Epidermal melanocyte (primary cell): Measurements from ENCODE around the gene ACBD4.
A peak's percentile ranks its signal among the peaks of the same experiment; 100 is the strongest.

Experiments used
- DNase-seq: peaks from one replicate; pipeline ENCODE4 v3.0.0; 2011; ENCODE audit warnings: low spot score; ENCODE audit not compliant: insufficient read length

The ACBD4 gene

DNA sequence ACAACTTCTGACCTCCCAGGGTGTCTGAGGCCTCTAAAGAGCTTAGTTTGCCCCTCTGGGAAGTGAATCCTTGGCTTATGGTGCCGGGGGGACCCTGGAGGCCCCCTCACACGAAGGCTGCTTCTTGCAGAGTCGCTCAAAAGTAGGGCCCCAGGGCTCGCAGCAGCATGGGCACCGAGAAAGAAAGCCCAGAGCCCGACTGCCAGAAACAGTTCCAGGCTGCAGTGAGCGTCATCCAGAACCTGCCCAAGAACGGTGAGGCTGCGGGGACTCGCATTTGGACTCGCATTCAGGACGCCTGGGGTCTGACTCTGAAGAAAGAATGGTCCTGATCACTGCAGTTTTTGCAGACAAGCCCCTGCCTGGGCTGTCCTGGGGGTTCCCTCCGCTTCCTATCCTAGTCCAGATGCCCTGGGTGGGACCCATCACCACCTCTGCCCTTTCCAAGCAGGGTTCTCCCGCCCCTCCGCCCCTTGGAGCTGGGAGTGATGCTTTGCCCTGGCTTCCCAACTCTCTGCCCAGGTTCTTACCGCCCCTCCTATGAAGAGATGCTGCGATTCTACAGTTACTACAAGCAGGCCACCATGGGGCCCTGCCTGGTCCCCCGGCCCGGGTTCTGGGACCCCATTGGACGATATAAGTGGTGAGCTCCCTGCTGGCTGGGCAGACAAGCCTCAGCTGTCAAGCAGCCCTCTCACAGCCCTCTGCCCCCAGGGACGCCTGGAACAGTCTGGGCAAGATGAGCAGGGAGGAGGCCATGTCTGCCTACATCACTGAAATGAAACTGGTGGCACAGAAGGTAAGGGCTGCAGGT is 698 bp downstream of the ACBD4 start:
- no peak for DNase-seq

DNA sequence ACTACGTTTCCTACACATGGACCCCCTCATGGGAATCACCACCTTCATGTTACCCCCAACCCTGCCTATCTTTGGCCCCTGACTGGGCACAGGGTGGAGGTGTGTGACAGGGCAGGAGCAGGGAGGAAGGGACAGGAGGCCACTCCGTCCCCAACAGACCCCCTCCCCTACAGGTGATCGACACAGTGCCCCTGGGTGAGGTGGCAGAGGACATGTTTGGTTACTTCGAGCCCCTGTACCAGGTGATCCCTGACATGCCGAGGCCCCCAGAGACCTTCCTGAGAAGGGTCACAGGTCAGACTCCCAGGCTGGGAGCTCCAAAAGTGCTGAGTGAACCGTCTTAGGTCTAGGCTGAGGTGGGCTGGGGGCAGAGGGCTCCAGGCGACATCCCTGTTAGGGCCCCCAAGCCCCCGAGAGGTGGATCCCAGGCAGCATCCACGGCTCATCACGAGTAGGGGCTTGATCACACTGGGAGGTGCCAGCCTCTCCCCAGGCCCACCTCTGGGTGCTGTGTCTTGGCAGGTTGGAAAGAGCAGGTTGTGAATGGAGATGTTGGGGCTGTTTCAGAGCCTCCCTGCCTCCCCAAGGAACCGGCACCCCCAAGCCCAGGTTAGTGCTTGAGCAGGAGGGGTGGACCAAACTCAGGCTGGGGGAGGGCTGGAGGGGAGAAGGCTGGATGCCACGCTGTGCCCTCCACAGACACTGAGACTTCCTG is 1.5 kb downstream of the ACBD4 start:
- DNase-seq: no peak

DNA sequence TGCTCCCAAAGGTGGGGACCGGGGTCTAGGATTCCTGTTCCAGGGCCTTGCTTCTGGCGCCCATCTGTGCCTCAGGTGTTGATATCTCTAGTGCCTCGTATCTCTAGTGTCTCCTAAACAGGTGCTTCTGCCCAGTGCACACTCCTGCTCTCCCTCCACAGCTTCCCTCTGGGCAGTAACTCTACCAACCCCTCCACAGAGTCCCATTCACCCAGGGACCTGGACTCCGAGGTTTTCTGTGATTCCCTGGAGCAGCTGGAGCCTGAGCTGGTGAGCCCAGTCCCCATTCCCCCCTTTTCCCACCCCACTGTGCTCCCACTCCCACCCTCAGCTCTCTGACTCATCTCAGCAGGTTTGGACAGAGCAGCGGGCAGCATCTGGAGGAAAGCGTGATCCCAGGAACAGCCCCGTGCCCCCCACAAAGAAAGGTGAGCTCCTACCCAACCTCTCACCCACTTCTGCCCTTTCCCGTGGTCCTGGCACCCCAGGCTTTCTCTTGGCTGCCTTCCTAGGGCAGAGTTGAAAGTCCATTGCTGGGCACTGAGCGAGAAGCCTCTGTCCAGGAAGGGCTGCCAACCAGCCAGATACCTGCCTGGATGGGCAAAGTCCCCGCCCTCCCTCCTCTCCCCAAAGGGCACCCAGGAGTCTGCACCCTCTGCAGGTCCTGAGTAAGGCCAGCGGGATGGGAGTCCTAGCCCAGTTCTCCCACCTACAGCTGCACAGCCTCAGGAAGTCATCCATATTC is 2.2 kb downstream of the ACBD4 start:
- no peak for DNase-seq

DNA sequence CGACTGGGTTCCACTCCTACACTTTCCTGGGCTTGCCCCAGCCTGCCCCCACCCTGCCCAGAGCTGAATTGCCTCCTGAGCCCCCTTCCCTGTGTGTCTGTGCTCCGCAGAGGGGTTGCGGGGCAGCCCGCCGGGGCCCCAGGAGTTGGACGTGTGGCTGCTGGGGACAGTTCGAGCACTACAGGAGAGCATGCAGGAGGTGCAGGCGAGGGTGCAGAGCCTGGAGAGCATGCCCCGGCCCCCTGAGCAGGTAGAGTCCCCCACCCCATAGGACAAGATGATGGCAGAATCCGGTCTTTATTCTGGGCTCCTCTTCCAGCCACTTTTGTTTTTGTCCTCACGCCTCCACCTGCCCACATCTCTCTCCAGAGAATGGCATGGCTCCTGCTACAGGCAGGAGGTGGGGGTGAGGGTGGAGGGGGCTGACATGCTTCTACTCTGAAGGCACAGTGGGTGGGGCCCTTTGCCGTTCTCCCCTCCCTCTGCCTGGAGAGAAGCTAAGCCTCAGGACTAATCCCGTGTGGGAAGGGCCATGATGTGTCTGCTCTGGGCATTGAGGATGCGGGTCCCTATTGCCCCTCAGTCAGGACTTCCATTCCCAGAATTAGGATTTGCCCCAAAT is 3.5 kb downstream of the ACBD4 start:
- no peak for DNase-seq

DNA sequence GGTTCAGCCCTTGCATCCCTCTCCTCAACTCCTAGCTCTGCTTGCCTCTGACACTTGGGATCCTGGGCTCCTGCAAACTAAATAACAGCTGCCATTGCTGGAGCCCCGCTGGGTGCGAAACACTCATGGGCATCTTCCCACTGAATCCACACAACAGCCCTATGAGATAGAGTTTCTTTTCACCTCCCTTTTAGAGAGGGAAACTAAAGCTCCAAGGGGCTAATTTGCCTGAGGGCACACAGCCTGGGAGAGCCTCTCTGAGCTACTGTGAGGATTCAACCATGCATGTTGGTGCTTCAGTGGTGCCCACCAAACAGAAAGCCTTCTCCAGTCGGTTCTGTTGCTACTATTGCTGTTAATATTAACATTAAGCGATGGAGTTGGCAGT is 4.0 kb downstream of the ACBD4 start:
- no peak for DNase-seq

DNA sequence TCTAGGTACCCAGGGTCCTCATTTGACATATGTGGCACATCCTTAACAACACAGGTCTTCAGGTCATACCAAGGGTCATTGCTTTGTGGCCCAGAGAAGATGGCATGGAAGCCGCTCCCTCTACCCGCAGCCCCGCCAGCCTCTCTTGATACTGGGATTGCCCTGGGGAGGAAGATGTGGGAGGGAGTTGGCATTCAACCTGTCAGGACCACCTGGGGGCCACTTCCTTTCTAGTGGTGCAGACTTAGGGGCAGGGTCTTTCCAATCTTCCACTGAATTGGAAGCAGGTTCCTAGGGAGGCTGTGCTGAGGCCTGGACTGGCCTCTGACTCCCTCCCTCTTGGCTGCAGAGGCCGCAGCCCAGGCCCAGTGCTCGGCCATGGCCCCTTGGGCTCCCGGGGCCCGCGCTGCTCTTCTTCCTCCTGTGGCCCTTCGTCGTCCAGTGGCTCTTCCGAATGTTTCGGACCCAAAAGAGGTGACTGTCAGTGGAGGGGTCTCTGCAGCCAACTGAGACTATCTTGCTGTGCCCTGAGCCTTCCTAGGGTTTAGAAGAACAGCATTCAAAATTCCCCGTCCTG is 7.7 kb downstream of the ACBD4 start:
- DNase-seq: no peak

DNA sequence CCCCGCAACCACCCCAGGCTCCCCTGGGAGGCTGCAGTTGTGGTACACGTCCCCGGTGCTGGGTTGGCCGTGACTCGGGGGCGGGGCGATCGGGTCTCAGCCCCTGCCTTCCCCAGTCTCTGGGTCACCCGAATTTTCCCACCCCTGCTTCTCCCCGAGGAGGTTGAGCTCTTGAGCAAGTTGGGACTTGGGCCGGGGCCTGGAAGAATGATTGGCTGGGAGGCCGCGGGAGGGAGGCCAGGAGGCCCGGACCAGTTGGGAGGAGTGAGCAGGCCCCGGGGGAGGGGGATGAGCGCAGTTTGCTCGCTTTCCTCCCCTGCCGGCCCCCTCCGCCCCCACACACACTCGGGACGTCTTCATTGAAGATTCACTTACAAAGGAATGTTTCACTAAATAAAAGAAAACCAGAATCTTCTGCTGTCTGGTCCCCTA is 8.3 kb downstream of the ACBD4 start:
- peak; percentile 78 for DNase-seq

DNA sequence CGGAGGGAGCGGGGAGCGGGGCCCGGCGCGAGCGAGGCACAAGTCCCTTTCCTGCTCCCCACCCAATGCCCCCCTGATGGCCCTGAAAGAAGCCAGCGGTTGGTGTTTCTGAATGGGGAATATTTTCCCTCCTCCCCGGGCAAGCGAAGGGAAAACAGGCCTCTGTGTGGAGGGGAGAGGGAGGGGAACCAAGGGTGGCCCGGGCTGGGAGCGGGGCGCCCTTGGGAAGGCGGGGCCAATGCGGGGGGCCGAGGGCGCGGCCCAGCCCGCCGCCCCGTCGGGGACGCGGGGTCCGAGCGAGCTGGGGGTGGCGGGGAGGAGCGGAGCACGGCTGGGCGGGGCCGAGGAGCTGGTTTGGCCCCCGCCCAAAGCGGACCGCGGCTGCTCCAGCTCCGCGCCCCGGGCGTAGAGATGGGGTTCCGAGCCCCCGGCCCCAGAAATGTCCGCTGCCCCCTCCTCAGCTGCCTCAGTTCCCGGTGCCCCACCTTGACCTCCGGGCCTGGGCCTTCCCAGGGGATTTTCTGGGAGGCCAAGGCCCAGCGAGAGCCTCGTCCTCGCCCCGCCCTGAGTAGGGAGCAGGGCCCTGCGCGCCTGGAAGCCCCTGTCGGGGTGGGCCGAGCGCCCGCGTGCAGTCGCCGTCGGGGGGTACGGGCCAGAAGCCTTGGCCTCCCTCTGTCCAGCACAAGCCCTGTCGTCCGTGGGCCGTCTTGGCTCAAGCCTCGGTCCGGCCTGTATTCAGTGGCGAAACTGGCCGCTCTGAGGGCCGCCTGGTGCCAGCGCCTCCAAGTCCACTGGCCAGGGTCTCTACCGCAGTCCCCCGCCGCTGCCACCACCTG is 8.9 kb downstream of the ACBD4 start:
- no peak for DNase-seq

DNA sequence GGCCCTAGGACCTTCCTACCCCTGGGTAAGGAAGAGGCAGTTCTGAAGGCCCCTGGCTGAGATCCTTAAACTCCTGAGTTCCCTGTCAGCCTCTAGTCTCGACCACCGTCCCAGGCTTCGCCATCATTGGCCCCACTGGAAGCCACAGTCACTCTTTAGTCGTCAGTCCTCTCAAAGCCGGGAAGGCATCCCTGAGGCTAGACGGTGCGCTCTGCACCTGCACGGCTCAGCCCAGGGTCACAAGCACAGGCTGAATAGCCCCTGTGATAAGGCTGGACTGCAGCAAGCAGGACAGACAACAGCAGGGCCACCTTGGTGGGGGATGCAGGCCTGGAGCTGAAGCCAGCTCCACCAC is 9.5 kb downstream of the ACBD4 start:
- no peak for DNase-seq

DNA sequence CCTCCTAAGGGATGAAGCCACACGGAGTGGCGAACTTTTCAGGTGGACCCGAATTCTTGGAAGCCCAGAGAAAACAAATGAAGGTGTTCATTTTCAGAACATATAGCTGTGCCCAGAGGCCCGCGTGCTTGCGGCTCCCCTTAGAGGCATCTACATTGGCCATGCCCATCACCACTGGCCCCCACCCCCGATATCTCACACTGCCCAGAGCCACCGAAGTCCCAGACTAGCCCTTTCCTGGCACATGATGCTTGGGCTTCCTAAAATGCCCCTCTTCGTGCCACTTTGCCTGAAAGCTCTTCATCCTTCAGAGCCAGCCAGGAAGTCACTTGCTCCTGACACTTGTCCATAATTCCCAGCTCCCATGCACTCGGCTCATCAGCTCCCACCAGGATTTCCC is 10.7 kb downstream of the ACBD4 start:
- DNase-seq: no peak

DNA sequence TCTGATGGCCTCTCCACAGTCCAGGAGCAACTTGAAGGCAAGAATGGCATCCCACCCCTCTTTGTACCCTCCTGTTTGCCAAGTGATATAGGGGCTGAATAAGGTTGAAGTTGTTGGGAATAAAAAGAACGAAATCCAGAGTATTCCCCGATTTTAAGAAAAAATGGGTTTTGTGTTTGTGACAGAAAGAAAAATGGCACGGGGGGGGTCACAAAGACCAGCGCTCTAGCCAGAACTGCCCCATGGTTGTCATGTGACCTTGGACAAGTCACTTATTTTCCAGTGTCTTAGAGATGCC is 11.1 kb downstream of the ACBD4 start:
- DNase-seq: no peak

DNA sequence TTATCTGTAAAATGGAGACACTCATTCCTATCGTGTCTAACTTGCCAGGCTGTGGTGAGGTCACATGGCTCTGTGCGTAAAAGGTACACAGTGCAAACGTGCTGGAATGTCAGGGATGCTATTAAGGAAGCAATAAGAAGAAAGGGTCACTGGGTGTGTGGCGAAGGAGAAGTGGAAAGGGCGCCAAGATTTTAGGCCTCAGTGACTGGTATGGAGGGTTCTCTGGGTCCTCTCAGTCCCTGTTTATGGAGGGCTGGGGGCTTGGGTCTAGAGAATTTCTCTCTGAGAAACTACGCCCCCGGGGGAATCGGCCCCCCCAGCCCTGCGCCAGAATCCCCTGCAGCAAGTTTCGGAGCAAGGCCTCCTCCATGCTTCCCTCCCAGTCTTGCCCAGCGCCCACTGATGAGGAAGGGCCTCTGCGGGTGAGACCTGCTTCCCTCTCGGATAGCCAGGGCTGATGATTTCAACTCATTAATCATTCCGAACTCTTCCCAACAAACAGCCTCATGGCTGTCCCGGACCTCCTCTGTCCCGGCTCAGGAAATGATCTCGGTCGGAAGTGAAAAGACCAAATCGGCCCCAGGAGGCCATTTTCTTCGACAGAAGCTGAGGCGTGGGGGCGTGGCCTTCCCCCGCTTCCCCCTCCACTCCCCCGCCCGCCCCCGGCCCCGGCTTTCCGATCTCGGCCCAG is 11.5 kb downstream of the ACBD4 start:
- DNase-seq: no peak

DNA sequence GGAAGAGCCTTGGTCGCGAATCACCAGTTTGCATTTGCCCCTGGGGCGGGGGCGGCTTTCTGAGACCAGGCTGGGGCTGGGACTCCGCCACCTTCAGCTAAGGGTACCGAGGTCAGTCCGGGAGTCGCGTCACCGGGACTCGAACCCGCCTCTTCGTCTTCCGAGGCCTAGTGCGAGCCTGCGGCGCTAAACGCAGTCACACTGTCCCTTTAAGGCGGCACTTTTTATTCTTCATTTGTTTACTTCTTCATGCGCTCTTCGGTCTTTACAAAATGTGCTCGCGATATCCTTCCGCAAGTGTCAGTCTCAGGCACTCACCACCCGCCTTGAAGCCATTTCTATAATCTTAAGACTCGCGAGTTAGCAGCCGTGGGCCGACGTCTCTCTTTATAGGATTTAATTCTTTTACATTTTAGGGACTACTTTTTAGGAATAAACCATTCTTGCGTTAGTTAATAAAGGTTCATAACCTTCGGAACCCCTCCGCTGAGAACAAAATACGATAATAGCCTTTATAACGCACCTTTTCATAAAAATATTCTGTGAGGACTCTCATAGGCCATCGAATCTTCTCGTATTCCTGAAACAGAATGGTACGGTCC is 12.2 kb downstream of the ACBD4 start:
- DNase-seq: no peak

DNA sequence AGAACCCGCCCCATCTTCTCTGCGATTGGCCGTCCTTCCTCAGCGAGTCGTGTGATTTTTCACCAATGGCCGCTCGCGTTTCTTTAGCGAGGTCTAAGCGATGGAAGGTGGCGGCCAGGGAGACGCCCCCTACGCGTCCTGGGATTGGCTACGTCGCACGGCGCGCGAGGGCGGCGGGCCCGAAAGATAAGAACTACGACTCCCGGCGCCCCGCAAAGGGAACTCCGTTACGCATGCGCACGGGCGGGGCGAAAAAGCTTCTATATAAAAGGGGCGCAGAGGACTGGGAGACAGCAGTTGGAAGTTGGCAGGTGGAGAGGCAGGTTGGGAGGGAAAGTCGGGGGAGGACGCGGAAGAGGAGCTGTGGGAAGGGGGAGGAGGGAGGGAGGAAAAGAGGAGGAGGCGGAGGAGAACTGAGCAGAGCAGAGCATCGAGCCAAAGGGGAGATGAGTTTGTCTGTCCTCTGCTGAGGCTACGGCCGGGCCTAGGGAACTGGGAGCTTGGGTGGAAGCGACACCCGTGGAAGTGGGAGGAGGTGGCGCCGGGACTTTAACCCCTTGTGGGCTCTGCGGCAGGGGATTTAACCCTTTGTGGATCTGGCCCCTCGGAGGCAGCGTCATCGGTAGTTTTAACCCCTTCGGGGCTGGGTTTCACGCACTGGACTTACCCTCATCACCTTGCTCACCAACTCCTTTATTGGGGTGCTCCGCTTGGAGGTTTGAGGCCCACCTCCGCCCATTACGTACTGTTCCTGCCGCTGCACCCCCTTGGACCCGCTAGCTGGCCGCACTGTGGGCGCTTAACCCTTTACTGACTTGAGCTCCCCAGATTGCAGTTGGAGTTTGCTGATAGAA is 12.9 kb downstream of the ACBD4 start, which contains the start of gene HEXIM1:
Gene HEXIM1, plus strand, starts transcription at position 293 of the 854 bp plus-strand sequence. CDS start 716 bp downstream, outside the sequence.
- peak; percentile 95 for DNase-seq

DNA sequence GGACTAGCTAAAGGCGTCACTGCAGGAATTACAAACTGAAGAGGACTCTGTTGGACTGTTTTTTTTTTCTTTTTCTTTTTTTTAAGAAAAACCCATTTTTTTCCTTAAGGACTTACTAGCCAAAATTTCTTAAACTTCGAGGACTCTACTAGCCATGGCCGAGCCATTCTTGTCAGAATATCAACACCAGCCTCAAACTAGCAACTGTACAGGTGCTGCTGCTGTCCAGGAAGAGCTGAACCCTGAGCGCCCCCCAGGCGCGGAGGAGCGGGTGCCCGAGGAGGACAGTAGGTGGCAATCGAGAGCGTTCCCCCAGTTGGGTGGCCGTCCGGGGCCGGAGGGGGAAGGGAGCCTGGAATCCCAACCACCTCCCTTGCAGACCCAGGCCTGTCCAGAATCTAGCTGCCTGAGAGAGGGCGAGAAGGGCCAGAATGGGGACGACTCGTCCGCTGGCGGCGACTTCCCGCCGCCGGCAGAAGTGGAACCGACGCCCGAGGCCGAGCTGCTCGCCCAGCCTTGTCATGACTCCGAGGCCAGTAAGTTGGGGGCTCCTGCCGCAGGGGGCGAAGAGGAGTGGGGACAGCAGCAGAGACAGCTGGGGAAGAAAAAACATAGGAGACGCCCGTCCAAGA is 13.7 kb downstream of the ACBD4 start:
- DNase-seq: peak; percentile 54

DNA sequence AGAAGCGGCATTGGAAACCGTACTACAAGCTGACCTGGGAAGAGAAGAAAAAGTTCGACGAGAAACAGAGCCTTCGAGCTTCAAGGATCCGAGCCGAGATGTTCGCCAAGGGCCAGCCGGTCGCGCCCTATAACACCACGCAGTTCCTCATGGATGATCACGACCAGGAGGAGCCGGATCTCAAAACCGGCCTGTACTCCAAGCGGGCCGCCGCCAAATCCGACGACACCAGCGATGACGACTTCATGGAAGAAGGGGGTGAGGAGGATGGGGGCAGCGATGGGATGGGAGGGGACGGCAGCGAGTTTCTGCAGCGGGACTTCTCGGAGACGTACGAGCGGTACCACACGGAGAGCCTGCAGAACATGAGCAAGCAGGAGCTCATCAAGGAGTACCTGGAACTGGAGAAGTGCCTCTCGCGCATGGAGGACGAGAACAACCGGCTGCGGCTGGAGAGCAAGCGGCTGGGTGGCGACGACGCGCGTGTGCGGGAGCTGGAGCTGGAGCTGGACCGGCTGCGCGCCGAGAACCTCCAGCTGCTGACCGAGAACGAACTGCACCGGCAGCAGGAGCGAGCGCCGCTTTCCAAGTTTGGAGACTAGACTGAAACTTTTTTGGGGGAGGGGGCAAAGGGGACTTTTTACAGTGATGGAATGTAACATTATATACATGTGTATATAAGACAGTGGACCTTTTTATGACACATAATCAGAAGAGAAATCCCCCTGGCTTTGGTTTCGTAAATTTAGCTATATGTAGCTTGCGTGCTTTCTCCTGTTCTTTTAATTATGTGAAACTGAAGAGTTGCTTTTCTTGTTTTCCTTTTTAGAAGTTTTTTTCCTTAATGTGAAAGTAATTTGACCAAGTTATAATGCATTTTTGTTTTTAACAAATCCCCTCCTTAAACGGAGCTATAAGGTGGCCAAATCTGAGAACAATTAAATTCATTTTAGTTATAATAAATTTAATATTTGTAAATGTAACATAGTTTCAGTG is 14.5 kb downstream of the ACBD4 start:
- no peak for DNase-seq
